CD4-positive, alpha-beta T cell treated with Interleukin-15 for 4 hours (primary cell): ENCODE data around the gene VEZT.
"Not testable (repeated sequence)": the region's sequence is repeated elsewhere in the genome, so short reads cannot be mapped to it uniquely, and the experiment has no call there.

Source experiments
- DNase-seq: peaks from one replicate; pipeline ENCODE4 v3.0.0-alpha.2; 2020; ENCODE audit warnings: low spot score

VEZT gene

DNA sequence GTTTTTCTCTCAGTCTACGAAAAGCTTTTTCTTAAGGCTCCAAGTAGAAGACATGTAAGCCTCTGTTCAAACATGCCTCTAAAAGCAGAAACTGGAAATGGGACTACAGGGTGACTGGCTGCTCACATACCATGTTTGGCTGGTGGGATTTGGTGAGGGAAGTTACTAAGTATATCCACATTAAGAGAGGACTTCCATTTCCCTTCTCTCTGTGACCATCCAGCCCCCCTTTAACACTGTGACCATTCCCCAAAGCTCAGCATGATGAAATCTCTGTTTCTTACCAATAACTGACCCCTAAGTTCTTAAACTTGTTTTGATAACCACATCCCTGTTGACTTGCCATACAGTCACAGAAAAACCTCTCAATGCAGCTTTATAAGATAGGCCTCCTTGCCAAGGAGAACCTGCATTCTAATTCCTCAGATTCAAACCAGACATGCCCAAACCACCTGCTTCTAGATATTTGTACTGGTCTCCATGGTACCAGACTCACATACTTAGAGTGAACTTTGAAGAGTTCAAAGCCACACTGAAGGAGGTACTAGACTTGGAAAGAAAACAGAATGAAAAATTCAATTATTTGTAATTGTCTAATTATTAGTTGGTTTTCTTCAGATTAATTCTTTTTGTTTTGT, 102.2 kb downstream of the VEZT start:
- no peak for DNase-seq

DNA sequence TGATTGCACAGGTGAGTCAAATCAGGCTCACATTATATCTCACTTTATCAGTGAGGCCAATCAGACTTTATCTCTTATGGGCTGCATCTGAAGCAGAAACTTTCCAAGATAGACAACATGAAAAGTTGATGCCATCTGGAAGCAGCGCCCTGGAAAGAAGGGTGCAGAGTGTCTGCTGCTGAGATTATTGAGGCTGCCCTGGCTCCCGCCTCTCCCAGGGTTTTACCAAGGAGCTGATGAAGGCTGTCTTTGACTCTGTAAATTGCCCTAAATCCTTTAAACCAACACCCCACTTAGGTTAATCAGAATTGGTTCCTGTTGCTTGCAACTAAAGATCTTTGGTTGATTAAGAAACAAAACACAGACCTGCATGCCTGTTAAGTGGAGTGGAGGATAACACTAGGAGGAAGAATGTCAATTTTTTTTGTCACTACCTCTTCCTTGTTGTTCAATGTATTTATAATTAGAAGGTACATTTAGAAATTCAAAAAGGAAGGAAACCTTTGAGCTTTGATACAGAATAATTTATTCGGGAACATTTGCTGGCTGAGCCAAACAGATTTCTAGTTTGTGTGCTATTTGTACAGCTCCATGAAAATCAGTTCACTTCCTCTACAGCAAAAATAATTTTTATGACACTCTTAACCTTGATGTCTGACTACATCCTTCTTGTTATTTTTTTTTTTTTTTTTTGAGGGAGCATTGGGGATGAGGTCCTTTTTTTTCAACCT, 104.1 kb downstream of the VEZT start:
- no peak for DNase-seq

DNA sequence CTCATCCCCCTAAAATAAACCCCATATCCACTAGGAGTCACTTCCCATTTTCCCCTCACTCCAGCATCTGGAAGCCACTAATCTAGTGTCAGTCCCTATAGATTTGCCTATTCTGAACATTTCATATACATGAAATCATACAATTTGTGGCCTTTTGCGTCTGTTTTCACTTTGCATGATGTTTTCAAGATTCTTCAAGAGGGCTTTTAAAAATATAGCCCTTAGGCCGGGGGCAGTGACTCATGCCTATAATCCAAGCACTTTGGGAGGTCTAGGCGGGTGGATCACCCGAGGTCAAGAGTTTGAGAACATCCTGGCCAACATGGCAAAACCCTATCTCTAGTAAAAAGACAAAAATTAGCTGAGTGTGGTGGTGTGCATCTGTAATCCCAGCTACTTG, 104.7 kb downstream of the VEZT start:
- no peak for DNase-seq

DNA sequence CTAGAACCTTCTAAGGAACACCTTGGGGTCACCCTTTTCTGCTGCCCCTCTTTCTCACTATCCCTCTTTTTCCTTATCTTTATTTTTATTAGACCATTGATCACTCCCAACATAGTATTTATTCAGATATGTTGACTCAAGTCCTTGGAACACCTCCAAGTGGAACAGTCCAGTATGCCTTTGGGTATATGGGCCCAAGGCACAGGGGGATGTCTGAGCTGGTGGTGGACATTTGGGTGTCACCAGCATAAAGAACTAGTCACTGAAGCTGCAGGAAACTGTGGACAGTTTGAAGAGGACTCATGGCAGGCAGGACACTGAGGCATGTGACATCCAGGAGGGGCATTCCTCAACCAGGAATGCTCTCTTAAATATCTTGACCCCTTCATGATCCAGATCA, 105.6 kb downstream of the VEZT start:
- DNase-seq = no peak

DNA sequence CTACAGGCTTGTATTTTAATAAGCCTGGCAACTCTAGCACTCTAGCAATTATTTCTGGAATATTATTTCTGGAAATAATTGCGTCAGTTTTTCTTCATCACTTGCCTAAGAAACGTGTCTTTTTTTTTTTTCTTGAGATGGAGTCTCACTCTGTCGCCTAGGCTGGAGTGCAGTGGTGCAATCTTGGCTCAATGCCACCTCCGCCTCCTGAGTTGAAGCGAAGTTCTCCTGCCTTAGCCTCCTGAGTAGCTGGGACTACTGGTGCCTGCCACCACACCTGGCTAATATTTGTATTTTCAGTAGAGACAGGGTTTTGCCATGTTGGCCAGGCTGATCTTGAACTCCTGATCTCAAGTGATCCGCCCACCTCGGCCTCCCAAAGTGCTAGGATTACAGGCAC, 106.6 kb downstream of the VEZT start:
- DNase-seq = not testable (repeated sequence)

DNA sequence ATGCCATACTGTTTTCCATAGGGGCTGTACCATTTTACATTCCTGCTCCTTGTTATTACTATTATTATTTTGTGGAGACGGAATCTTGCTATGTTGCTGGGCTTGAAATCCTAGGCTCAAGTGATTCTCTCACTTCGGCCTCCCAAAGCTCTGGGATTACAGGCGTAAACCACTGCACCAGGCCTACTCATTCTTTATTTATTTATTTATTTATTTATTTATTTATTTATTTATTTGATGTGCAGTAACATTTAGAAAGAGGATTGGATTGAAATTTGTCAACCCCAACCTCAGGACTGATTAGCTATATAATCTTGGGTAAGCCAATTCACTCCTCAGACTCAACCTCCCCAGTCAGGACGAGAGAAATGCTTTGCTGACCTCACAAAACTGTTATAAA, 107.9 kb downstream of the VEZT start:
- DNase-seq = no peak

DNA sequence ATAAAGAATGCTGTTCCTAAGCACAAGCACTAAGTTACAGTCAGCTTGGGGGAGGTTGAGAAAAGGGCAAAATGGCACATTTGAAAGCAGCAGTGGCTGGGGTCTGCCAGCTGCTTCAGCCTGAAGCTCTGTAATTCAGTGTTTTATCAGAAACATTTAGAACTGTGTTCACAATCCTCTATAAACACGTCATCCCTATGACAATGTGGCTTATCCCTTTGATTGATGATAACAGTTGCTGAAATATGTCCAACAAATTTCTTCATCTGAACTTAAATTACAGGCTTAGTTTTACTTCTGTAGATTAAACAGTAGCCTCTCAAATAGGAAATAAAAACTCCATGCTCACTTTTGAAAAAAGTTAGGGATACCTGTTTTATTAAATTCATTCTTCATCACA, 108.8 kb downstream of the VEZT start:
- no peak for DNase-seq

DNA sequence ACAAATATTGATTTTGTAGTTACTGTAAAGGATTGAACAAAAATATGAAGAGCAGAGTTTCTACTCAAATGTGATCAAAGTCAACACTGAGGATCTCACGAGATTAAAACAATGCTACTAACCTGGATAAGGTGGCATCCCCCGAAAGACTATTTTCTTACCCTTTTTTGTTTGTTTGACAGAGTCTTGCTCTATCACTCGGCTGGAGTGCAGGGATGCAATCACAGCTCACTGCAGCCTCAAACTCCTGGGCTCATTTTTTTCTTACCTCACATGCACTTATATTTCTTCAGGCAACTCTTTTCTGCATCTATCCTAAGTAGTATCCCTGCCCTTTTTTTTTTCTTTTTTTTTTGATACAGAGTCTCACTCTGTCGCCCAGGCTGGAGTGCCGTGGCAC, 109.2 kb downstream of the VEZT start:
- no peak for DNase-seq

DNA sequence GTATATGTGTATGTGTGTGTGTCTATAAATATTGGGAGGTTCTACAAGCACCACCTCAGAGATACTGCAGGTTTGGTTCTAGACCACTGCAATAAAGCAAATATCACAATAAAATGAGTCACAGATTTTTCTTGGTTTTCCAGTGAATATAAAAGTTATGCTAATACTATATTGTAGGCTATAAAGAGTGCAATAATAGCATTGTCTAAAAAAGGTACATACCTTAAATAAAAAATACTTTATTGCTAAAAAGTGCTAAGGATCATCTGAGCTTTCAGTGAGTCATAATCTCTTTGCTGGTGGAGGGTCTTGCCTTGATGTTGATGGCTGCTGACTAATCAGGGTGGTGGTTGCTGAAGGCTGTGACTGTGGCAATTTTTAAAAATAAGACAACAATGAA, 111.1 kb downstream of the VEZT start:
- DNase-seq = no peak

DNA sequence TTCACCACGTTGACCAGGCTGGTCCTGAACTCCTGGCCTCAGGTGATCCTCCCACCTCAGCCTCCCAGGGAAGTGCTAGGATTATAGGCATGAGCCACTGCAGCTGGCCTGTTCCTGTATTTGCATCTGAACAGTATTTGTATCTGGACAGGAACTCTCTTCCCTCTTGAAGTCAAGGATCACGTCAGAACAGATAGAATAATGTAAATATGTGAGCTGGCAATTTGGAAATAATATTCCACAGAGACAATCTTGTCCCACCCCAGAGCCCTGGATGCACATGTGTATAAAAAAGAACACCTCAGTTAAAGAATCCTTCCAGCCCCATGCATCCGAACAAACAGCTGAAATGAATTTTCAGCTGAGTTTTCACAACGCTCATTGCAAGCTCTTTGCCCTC, 118.3 kb downstream of the VEZT start:
- no peak for DNase-seq

DNA sequence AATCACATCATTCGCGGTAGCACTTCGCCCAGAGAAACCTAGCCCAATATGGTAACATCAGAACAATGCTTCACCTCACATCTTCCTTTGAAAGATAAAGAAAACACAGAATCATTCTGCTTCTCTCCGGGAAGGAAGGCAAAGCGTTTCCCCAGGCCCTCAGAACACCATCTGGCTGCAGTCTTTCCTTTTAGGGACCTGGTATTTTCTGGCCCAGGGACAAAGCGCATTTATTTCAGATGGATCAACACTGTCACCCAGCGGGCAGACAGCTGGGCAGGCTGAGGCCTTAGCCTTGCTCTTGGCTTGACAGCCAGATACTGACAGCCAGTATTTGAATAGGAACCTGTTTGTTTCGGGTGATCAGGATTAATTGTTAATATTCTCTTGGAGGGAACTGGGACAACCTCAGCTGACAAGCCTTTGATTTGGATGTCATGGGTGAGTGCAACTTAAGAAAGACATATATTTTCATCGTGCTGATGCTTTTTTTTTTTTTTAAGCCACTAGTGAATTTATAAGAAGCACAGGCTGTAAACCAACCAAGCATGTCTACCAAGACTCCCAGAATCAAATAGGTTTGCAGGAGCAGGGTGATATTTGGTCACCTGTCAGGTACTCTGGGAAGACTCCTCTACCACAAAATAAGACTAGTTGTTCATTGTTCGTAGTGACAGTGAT, 118.9 kb downstream of the VEZT start:
- no peak for DNase-seq

DNA sequence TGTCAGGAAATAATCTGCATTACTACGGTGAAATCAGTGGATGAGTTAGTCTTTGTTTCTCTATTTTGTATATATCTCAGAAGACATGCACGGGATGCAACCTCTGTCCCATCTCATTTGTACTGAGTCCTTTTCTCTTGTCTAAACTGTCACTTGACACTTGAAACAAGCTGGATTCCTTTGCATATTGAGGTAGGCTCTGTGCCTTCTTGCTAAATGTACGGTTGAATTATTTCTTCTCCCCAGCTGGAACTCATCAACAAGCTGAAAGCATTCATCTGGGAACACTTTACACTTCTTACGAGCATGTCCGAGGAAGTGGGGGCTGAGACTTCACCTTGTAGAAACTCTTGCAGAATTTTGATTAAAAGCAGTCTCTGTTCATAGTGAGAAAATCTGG, 119.5 kb downstream of the VEZT start:
- no peak for DNase-seq

DNA sequence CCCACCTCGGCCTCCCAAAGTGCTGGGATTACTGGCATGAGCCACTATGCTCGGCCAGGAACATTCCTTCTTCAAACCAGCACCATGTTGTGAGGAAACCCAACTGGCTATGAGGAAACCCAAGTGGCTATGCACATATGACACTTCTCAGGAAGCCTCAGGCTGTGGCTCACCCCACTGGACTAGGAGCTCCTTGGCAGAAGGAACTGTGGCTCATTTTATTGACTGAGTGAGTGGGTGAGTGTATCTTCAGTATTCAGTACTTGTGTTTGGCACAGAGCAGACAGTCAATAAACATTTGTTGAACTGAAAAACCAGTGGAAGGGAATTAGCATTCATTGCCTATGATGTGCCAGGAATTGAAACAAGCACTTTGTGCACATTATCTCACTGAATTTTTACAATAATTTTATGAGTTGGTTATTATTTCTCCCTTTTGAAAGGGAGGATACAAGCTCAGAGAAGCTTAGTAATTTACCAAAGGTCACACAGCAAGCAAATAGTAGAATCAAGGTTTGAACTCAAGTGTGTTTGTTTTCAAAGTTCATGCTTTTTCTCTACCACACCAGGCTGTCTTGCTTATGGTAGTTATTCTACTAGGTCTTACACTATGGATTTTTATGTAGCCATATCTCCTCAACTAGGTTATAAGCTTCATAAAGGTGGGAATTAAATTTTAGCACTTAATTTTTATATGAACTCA, 121.6 kb downstream of the VEZT start:
- DNase-seq = no peak

DNA sequence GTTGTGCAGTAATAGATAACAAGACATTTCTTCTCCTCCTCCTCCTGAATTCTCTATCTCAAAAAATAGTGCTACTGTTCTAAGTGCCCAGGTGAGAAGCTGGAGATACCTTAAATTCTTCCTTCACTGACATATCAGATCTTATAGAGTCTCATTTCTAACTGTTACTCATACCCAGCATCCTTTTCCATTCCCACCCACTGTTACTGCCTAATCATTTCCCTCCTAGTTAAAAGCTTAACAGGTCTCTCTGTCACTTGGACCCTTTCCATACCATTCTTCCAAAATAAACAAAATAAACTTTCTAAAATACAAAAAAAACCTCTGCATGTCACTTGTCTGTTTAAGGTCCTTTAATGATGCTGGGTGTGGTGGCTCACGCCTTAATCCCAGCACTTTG, 124.4 kb downstream of the VEZT start:
- no peak for DNase-seq

DNA sequence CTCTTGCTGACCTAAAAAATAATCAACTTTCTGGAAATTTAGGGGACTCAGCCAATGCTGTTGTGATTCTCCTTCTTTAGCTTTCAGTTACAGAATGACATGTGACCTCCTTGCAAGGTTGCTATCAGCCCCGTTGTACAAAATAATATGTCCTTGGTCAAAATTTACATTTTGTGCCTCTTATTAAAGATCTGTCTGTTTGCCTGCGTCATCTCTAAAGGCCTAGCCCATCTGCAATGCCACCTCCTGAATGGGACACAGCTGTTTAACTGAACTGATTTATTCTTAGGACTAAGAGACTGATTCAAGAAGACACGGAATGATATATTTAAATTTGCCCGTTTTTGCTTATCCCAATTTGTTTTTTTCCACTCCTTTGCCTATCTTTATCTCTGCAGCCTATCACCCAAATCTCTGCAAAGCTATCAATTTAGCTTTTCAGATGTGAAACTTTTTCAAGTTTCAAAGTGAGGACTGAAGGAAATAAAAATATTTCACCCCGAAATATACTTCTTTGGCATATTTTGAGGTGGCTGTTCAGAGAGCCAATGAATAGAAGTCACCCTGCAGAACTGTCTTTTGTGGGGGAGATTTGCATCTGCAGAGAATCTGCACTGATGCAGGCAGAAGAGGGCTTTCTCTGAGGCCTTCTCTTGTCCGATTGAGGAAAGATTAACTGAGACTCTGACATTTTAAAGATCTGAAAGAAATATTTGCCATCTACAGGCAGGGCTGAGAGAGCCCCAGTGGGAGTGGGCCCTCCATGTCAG, 126.0 kb downstream of the VEZT start:
- no peak for DNase-seq

DNA sequence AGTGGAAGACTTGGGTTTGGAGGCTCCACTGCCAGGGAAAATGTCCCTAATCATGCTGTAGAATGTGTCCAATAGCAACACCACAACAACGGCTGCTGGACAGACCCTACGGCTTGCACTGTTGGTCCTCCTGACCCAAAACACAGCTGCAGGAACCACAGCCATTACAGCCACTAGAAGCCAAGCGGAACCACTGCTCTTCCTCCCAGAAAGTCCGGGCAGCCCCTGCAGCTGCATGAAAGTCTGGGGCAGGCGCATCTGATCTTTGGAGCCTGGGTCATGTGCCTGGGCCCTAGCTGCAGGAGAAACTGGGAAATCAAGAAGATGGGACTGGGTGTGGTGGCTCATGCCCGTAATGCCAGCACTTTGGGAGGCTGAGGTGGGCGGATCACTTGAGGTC, 131.7 kb downstream of the VEZT start:
- no peak for DNase-seq

DNA sequence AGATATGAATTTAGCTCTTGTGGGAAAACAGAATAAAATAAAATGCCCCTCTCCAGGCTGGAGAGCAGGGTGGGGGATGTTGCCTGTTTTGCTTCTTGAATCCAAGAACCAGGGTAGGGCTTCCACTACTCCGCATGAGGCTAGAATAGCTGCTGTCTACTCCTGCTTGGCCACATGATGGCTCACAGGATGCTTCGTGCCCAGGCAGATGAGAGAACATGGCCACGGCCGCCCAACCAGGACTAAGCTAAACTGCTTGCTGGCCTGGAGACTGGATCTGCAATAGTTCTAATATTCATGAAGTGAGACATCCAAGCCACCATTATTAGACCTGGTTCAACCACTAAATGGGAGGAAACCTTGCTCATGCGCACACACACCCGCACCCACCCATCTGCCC, 134.1 kb downstream of the VEZT start:
- DNase-seq = no peak
